ENCODE results near the gene POLD4. TPM values are rescaled to one million over a fixed set of nuclear protein-coding genes. Genes with fewer than 3 reads are reported as not detected.

Gene POLD4
- total and polyA plus RNA-seq, 2 of the 13 experiments (the other 11 are each of a cell fraction or from before 2014, with no cell fraction given), result 10.5 to 27.4 TPM

DNA sequence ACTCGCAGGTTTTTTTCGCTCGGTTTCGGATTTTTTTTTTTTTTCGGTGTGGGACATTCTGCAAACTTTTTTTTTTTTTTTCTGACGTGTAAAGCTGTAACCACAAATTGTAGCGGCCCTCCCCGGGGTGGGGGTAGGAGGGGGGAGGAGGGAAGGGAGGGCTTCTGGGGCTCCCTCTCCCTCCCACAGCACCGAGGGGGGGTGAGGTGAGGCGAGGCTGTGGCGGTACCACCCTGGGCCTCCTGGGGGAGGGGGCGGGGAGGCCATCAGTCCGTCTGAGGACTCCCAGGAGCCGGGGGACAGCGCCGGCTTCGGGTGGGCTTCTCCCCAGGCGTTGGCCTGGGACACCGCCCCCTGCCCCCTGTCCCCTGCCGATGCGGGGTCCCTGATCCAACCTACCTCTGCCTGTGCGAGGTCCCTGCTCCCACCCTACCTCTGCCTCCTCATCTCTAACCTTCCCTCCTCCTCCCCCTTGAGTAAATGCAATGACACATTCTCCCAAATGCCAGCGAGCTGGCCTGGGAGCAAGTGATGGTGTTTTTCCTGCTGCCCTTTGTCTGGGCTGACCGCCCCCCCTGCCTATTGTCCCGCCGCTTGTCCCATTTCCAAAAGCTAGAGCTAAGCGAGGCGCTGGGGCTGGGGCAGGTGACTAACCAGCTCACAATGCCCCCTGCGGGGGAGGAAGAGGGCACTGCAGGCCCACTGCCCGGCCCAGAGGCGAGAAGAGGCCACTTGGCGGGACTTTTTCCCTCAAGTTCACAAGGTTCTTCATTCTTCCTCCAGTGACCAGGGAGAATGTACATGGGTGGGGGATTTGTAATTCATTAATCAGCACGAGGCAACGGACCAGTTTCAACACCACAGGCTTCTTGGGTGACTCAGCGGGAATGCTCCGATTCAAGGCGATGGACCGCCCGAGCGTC lies 20.6 kb upstream of the POLD4 start (continued):
- TF ChIP-seq MTERF4 (CRISPR knock-in tag; IDR thresholded peaks at IDR 0.05) (no peak), ZFP41 (CRISPR knock-in tag; IDR thresholded peaks at IDR 0.05; ENCODE audit: borderline replicate concordance) (no peak), TOE1 (CRISPR knock-in tag; IDR thresholded peaks at IDR 0.05) (no peak), ZNF616 (CRISPR knock-in tag; IDR thresholded peaks at IDR 0.05; ENCODE audit: low read depth) (no peak), ZMAT5 (CRISPR knock-in tag; IDR thresholded peaks at IDR 0.05; ENCODE audit: borderline replicate concordance, low read depth) (no peak), ZNF230 (CRISPR knock-in tag; IDR thresholded peaks at IDR 0.05) (no peak), HNRNPH1 (optimal IDR thresholded peaks at IDR 0.05; ENCODE audit: low read depth, low read length) (no peak), ZNF274 (CRISPR knock-in tag; IDR thresholded peaks at IDR 0.05) (0 out of 2 replicates have a peak, but pooled peaks have one; percentile 46), FOXO1 (CRISPR knock-in tag; IDR thresholded peaks at IDR 0.05) (no peak), ZMYM2 (CRISPR knock-in tag; IDR thresholded peaks at IDR 0.05) (no peak), RBFOX2 (IDR thresholded peaks at IDR 0.05; ENCODE audit: low read depth, low read length) (no peak; the same call in 1 of the 2 replicates), IRF1 (CRISPR knock-in tag; IDR thresholded peaks at IDR 0.05; ENCODE audit: low read depth) (no peak), FOXP4 (CRISPR knock-in tag; IDR thresholded peaks at IDR 0.05) (0 out of 2 replicates have a peak, but pooled peaks have one; percentile 18), ZNF674 (CRISPR knock-in tag; IDR thresholded peaks at IDR 0.05; ENCODE audit: low read depth) (no peak), NRL (CRISPR knock-in tag; IDR thresholded peaks at IDR 0.05; ENCODE audit: borderline replicate concordance) (0 out of 2 replicates have a peak, but pooled peaks have one; percentile 47), HBP1 (CRISPR knock-in tag; IDR thresholded peaks at IDR 0.05; ENCODE audit: low read depth) (no peak), SAFB2 (CRISPR knock-in tag; IDR thresholded peaks at IDR 0.05; ENCODE audit: borderline replicate concordance, low read depth) (no peak), NFIC (IDR thresholded peaks at IDR 0.05; ENCODE audit: low read length) (no peak), FIP1L1 (IDR thresholded peaks at IDR 0.05; ENCODE audit: borderline replicate concordance, insufficient read depth, low read depth, low read length) (no peak)
- TF ChIP-seq, protein P1, sequence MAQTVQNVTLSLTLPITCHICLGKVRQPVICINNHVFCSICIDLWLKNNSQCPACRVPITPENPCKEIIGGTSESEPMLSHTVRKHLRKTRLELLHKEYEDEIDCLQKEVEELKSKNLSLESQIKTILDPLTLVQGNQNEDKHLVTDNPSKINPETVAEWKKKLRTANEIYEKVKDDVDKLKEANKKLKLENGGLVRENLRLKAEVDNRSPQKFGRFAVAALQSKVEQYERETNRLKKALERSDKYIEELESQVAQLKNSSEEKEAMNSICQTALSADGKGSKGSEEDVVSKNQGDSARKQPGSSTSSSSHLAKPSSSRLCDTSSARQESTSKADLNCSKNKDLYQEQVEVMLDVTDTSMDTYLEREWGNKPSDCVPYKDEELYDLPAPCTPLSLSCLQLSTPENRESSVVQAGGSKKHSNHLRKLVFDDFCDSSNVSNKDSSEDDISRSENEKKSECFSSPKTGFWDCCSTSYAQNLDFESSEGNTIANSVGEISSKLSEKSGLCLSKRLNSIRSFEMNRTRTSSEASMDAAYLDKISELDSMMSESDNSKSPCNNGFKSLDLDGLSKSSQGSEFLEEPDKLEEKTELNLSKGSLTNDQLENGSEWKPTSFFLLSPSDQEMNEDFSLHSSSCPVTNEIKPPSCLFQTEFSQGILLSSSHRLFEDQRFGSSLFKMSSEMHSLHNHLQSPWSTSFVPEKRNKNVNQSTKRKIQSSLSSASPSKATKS (CRISPR knock-in tag; IDR thresholded peaks at IDR 0.05), result no peak
